Mesenchymal stem cell (in vitro differentiated cells and primary cell): Measurements from ENCODE around the gene KLHL30.

Experiments used
- DNase-seq: peaks from one replicate; pipeline ENCODE4 v3.0.0-alpha.2; 2013
- H2AFZ ChIP-seq: one replicate; pipeline ENCODE4 v1.6.1; 2013; ENCODE audit warnings: low read depth, mild to moderate bottlenecking, control low read depth, inconsistent platforms, low read length, moderate library complexity
- H2AK5ac ChIP-seq: 2 replicates; pipeline ENCODE4 v1.6.1; 2013; ENCODE audit warnings: low read length, moderate library complexity, mild to moderate bottlenecking, inconsistent platforms; ENCODE audit not compliant: severe bottlenecking
- H2BK120ac ChIP-seq: one replicate; pipeline ENCODE4 v1.6.1; 2013; ENCODE audit warnings: low read depth, mild to moderate bottlenecking, inconsistent platforms, low read length, moderate library complexity
- H2BK12ac ChIP-seq, 2 experiments: one replicate each; pipeline ENCODE4 v1.6.1; 2013; ENCODE audit warnings: inconsistent platforms in 2 of 2, low read length in 2 of 2, mild to moderate bottlenecking in 2 of 2, moderate library complexity in 2 of 2, control low read depth in 1 of 2
- H2BK15ac ChIP-seq: one replicate; pipeline ENCODE4 v1.6.1; 2013; ENCODE audit warnings: mild to moderate bottlenecking, low read depth, inconsistent platforms; ENCODE audit not compliant: poor library complexity, severe bottlenecking
- H2BK5ac ChIP-seq: 2 replicates; pipeline ENCODE4 v1.6.1; 2013; ENCODE audit warnings: low read depth, mild to moderate bottlenecking, low read length, control low read depth, inconsistent platforms; ENCODE audit not compliant: poor library complexity, severe bottlenecking
- H3K14ac ChIP-seq, 2 experiments: one replicate each; pipeline ENCODE4 v1.6.1; 2013; ENCODE audit warnings: inconsistent platforms in 2 of 2, low read length in 2 of 2, control low read depth in 1 of 2, mild to moderate bottlenecking in 1 of 2, moderate library complexity in 1 of 2
- H3K18ac ChIP-seq, 2 experiments: one replicate each; pipeline ENCODE4 v1.6.1; 2013; ENCODE audit warnings: inconsistent platforms in 2 of 2, low read length in 2 of 2, control low read depth in 1 of 2, low read depth in 1 of 2, mild to moderate bottlenecking in 1 of 2
- H3K23ac ChIP-seq, 2 experiments: one replicate each; pipeline ENCODE4 v1.6.1; 2013; ENCODE audit warnings: inconsistent platforms in 2 of 2, low read length in 2 of 2, mild to moderate bottlenecking in 2 of 2, moderate library complexity in 2 of 2, control low read depth in 1 of 2
- H3K27ac ChIP-seq: 2 replicates; pipeline ENCODE4 v1.5.1; 2013; ENCODE audit warnings: mild to moderate bottlenecking, moderate library complexity, low read length, control low read depth, inconsistent platforms; ENCODE audit not compliant: poor library complexity, severe bottlenecking
- H3K27me3 ChIP-seq, 2 experiments: 2 replicates each; pipeline versions ENCODE4 v1.6.1 to v1.7.0; 2013; ENCODE audit warnings: low read length in 2 of 2, mild to moderate bottlenecking in 2 of 2, moderate library complexity in 2 of 2, control low read depth in 1 of 2, inconsistent platforms in 1 of 2; ENCODE audit not compliant: control insufficient read depth in 1 of 2, insufficient read depth in 1 of 2
- H3K36me3 ChIP-seq, 2 experiments: 2 replicates each; pipeline versions ENCODE4 v1.6.1 to v1.7.0; 2013; ENCODE audit warnings: low read length in 2 of 2, control low read depth in 1 of 2, inconsistent platforms in 1 of 2, low read depth in 1 of 2, mild to moderate bottlenecking in 1 of 2; ENCODE audit not compliant: insufficient read depth in 2 of 2, control insufficient read depth in 1 of 2
- H3K4ac ChIP-seq, 2 experiments: one replicate each; pipeline ENCODE4 v1.6.1; 2013; ENCODE audit warnings: inconsistent platforms in 2 of 2, low read length in 2 of 2, mild to moderate bottlenecking in 2 of 2, moderate library complexity in 2 of 2, control low read depth in 1 of 2, low read depth in 1 of 2
- H3K4me1 ChIP-seq: 2 replicates; pipeline ENCODE4 v1.6.1; 2013; ENCODE audit warnings: low read depth, low read length, control low read depth; ENCODE audit not compliant: control insufficient read depth, insufficient read depth
- H3K4me2 ChIP-seq: 2 replicates; pipeline ENCODE4 v1.6.1; 2013; ENCODE audit warnings: low read length, mild to moderate bottlenecking, inconsistent platforms; ENCODE audit not compliant: poor library complexity, severe bottlenecking
- H3K4me3 ChIP-seq, 2 experiments: 2 replicates each; pipeline versions ENCODE4 v1.5.1 to v1.7.0; 2013; ENCODE audit warnings: low read length in 2 of 2, mild to moderate bottlenecking in 2 of 2, control low read depth in 1 of 2, low read depth in 1 of 2; ENCODE audit not compliant: insufficient read depth in 1 of 2
- H3K79me1 ChIP-seq: replicated peaks from 2 replicates; pipeline ENCODE4 v1.6.1; 2013; ENCODE audit warnings: mild to moderate bottlenecking, control low read depth, low read length, inconsistent platforms; ENCODE audit not compliant: poor library complexity, severe bottlenecking
- H3K9ac ChIP-seq: 2 replicates; pipeline ENCODE4 v1.7.0; 2013; ENCODE audit warnings: mild to moderate bottlenecking, low read length, moderate library complexity
- H3K9me3 ChIP-seq: 2 replicates; pipeline ENCODE4 v1.7.0; 2013; ENCODE audit warnings: mild to moderate bottlenecking, low read length; ENCODE audit not compliant: control insufficient read depth
- H4K8ac ChIP-seq: one replicate; pipeline ENCODE4 v1.6.1; 2013; ENCODE audit warnings: inconsistent platforms, mild to moderate bottlenecking, low read length, moderate library complexity
- H4K91ac ChIP-seq: one replicate; pipeline ENCODE4 v1.6.1; 2013; ENCODE audit warnings: mild to moderate bottlenecking, low read length, inconsistent platforms
- WGBS: methylation state at CpG from one replicate; pipeline ENCODE4 v1.1.7; 2013; ENCODE audit warnings: mixed read lengths; 5-methylcytosine and 5-hydroxymethylcytosine counted together

KLHL30 gene

GRCh38 chr2:238117199-238118154 is 21.0 kb upstream of the KLHL30 start:
- Histone ChIP-seq H3K23ac (no peak overlapping the region), H3K9me3 (peaks cover 24% of the 10 kb centered on the region), H3K18ac (no peak overlapping the region), H3K4me3 (no peak overlapping the region), H2BK12ac (no peak overlapping the region), H3K14ac (peak overlapping the region in 1 of 2 experiments; percentile 21), H2AK5ac (no peak overlapping the region), H4K8ac (no peak overlapping the region), H4K91ac (no peak overlapping the region), H2BK5ac (no peak overlapping the region), H3K36me3 (peaks cover 0 to 5% of the 10 kb centered on the region in 2 experiments), H3K4me2 (no peak overlapping the region), H3K27ac (no peak overlapping the region), H3K4me1 (peaks cover 15% of the 10 kb centered on the region), H3K79me1 (no peaks in the 10 kb centered on the region), H2AFZ (no peak overlapping the region), H2BK120ac (no peak overlapping the region), H2BK15ac (no peak overlapping the region), H3K4ac (no peak overlapping the region), H3K9ac (no peak overlapping the region), H3K27me3 (peaks cover 51 to 57% of the 10 kb centered on the region in 2 experiments)
- WGBS = 71% methylated on average over 10 of the region's 11 CpGs
- peak; percentile 31 for DNase-seq

- H3K4me2 ChIP-seq = no peak overlapping the region
- no peak overlapping the region for H3K9ac ChIP-seq
- no peak overlapping the region for H2BK120ac ChIP-seq
- H4K91ac ChIP-seq = no peak overlapping the region
- peak overlapping the region in 1 of 2 experiments; percentile 21 for H3K14ac ChIP-seq
- WGBS = 79% methylated on average over 15 of the region's 15 CpGs
- H3K36me3 ChIP-seq = peaks cover 0 to 2% of the 10 kb centered on the region in 2 experiments
- no peak overlapping the region for H3K18ac ChIP-seq
- H3K79me1 ChIP-seq = no peaks in the 10 kb centered on the region
- H3K27ac ChIP-seq = no peak overlapping the region
- H3K27me3 ChIP-seq = peaks cover 55 to 67% of the 10 kb centered on the region in 2 experiments
- no peak overlapping the region for H2BK15ac ChIP-seq
- H3K4me3 ChIP-seq = no peak overlapping the region
- H2AK5ac ChIP-seq = no peak overlapping the region
- no peak overlapping the region for H2BK5ac ChIP-seq
- no peak overlapping the region for H3K23ac ChIP-seq
- peaks cover 6% of the 10 kb centered on the region for H3K9me3 ChIP-seq
- no peak overlapping the region for H4K8ac ChIP-seq
- H3K4me1 ChIP-seq = peaks cover 14% of the 10 kb centered on the region
- H2AFZ ChIP-seq = no peak overlapping the region
- H3K4ac ChIP-seq = no peak overlapping the region
- no peak overlapping the region for H2BK12ac ChIP-seq
- no peak for DNase-seq
Measured at GRCh38 chr2:238119756-238120462, 18.6 kb upstream of the KLHL30 start.

GRCh38 chr2:238120463-238121298 is 17.8 kb upstream of the KLHL30 start:
- no peak overlapping the region for H3K23ac ChIP-seq
- no peak overlapping the region for H2BK120ac ChIP-seq
- no peak overlapping the region for H3K14ac ChIP-seq
- no peak overlapping the region for H3K4me3 ChIP-seq
- H3K18ac ChIP-seq = no peak overlapping the region
- no peak overlapping the region for H3K27ac ChIP-seq
- no peak overlapping the region for H4K91ac ChIP-seq
- peaks cover 12% of the 10 kb centered on the region for H3K4me1 ChIP-seq
- no peak overlapping the region for H2AK5ac ChIP-seq
- H3K27me3 ChIP-seq = peaks cover 53 to 67% of the 10 kb centered on the region in 2 experiments
- H3K4ac ChIP-seq = no peak overlapping the region
- no peaks in the 10 kb centered on the region for H3K36me3 ChIP-seq
- H4K8ac ChIP-seq = no peak overlapping the region
- no peak overlapping the region for H2BK15ac ChIP-seq
- H2AFZ ChIP-seq = no peak overlapping the region
- H3K9ac ChIP-seq = no peak overlapping the region
- H3K4me2 ChIP-seq = no peak overlapping the region
- 27% methylated on average over 29 of the region's 30 CpGs for WGBS
- H2BK5ac ChIP-seq = no peak overlapping the region
- no peak overlapping the region for H2BK12ac ChIP-seq
- H3K9me3 ChIP-seq = peaks cover 6% of the 10 kb centered on the region
- DNase-seq = peak; percentile 49
- H3K79me1 ChIP-seq = no peaks in the 10 kb centered on the region
